ENCODE measurements around the gene SCTR.

Gene SCTR

GRCh38 chr2:119490653-119491195, 33.6 kb downstream of the SCTR start:
- H3K4me3 ChIP-seq (ENCODE audit: low read depth, low read length), result no peak overlapping the region
- TF ChIP-seq, protein P1, sequence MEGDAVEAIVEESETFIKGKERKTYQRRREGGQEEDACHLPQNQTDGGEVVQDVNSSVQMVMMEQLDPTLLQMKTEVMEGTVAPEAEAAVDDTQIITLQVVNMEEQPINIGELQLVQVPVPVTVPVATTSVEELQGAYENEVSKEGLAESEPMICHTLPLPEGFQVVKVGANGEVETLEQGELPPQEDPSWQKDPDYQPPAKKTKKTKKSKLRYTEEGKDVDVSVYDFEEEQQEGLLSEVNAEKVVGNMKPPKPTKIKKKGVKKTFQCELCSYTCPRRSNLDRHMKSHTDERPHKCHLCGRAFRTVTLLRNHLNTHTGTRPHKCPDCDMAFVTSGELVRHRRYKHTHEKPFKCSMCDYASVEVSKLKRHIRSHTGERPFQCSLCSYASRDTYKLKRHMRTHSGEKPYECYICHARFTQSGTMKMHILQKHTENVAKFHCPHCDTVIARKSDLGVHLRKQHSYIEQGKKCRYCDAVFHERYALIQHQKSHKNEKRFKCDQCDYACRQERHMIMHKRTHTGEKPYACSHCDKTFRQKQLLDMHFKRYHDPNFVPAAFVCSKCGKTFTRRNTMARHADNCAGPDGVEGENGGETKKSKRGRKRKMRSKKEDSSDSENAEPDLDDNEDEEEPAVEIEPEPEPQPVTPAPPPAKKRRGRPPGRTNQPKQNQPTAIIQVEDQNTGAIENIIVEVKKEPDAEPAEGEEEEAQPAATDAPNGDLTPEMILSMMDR (IDR thresholded peaks at IDR 0.05; ENCODE audit: low read depth, low read length, missing control alignments), result no peak

DNA sequence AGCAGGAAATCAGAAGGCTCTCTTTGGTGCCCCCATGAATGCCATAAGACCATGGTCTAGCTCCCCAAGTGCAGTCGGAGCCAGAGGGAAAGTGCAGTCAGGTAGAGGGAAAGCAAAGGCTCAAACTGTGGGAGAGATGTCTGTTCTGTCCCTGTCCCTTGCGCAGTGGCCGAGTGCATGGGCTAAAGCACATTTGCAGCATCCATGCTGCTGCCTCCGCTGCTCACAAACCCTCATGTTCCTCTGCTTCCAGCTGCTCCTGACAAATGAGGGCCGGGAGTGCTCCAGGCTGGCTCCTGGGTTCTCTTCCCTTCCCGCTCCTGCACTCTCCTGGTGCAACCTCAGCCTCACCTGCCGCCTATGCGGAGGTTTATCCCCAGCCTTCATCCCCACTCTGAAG, 34.2 kb downstream of the SCTR start:
- TF ChIP-seq, protein P1 (IDR thresholded peaks at IDR 0.05; ENCODE audit: low read depth, low read length, missing control alignments), result no peak
- no peak for DNase-seq (ENCODE audit: low read depth)
- no peak overlapping the region for H3K4me3 ChIP-seq (ENCODE audit: low read depth, low read length)

More at GRCh38 chr2:119490653-119491195, 33.6 kb downstream of the SCTR start:
- DNase-seq (ENCODE audit: low read depth), result no peak

DNA sequence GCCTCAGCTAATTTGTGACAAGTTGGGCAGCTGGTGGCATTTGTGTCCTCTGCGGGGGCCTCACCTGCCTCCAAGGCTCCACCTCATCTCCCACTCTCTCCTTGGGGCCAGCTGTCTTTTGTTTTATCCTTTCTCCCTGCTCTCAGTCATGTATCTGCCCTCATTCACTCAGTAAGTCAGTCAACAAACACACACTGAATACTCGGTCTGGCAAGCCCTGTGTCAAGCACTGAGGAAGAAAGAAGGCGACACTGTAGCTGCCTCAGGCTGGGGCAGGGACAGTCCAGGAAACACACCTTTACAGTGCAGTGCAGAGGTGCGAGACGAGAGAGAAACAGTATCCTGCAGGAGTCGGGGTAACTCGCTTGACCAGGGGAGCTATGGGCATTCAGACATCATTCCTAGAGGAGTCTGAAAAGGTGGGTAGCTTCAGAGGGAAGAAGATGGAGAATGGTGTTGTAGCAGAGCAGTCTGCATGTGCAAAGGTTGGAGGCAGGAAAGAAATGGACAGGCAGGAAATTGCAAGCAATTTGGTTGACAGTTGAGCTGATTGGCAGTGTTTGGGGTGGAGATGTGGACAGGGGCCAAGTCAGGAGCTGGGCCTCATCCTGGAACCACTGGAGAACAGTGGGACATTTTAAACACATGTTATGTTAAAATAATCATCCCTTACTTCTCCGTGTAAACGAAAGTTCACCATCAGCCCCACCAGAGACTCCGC, 34.9 kb downstream of the SCTR start:
- no peak overlapping the region for H3K4me3 ChIP-seq (ENCODE audit: low read depth, low read length)
- no peak for DNase-seq (ENCODE audit: low read depth)
- TF ChIP-seq, protein P1 (IDR thresholded peaks at IDR 0.05; ENCODE audit: low read depth, low read length, missing control alignments), result no peak

DNA sequence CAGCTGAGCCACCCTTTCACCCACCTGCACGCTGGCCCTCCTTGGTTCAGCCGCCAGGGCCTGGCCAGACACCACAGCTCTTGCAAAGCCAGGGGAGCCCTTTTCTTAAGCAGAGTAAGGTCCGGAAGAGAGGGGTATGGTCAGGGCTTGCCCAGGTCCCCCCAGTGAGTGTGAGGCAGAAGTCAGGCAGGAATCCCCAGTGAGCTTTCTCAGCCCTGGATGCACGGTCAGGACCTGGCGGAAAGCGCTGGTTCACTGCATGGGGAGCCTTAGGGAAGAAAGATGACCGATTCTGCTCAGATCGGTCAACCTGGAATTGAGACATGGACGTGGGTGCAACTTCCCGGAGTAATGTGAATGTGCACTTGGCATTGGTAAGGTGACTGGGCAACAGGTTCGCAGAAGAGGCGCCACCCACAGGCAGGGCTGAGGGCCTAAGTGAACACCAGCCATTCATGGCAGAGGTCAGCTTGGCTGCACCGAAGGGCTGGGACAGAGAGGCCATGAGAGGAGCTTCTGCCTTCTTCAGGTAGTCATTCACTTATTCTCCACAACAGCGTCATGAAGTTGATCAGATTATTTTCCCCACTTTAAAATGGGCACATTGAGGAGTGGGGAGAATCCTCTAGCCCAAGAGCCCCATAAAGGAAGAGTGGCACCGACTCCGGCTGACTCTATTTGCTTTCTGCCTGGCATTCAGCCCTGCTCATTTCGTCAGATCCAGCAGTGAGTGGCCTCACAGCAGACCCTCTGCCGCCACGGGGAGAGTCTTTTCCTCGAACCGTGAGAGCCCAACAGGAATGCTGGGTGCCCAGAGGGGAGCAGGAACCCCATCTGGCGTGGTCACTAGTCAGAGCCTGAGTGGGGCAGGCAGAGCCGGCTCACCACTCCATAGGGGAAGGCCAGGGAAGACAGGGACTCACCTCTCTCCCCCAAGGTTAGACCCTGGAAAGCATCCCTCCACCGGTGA, 35.8 kb downstream of the SCTR start:
- no peak for DNase-seq (ENCODE audit: low read depth)
- TF ChIP-seq, protein P1 (IDR thresholded peaks at IDR 0.05; ENCODE audit: low read depth, low read length, missing control alignments), result no peak
- H3K4me3 ChIP-seq (ENCODE audit: low read depth, low read length), result no peak overlapping the region

DNA sequence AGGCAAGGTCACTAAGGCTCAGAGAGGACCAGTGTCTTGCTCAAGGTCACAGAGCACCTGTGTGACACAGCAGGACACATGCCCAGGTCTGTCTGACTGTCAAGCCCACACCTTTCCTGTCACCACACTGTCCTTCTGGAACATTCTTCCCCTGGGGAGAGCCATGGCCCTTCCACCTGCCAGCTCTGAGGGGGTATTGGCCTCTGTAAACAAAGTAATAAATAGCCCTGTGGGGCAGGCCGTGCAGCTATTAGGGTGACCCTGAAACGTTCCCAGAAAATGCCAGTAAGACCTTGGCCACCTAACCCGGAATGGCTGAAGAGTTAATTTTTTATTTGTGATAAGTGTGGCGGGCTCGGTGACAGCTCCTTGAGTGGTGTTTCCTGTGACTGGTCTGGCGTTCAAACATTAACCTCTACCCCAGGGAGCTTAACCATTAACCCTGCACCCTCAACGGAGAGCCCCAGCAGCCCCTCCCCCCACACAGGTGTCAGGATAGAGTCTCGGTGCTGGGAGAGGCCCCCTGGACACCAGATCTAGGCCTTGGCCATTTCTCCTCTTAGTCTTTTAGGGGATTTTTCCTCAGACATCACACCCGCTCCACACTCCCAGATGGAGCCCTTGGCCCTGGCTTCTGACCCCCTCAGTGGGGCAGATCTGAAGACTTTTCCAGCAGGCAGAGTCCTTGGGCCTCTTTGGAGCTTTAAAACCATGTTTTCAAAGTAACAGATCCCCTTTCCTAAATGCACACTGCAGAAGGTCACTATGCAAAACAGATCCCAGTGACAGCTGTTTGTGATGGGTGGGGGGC, 36.6 kb downstream of the SCTR start:
- DNase-seq (ENCODE audit: low read depth), result no peak
- no peak overlapping the region for H3K4me3 ChIP-seq (ENCODE audit: low read depth, low read length)
- TF ChIP-seq, protein P1 (IDR thresholded peaks at IDR 0.05; ENCODE audit: low read depth, low read length, missing control alignments), result no peak

DNA sequence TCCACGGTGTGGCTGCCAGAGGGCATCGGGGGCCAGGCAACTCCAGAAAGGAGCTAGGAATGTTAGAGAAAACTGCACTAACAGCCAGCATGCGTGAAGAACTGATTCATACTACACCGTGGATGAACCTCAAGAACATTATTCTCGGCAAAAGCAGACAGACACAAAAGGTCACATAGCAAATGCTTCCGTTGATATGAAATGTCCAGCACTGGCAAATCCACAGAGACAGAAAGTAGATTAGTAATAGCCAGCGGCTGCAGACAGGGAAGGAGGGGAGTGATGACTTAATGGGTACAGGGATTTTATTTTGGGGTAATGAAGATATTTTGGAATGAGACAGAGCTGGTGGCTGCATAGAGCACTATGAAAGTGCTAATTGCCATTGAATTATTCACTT, 37.4 kb downstream of the SCTR start:
- H3K4me3 ChIP-seq (ENCODE audit: low read depth, low read length), result no peak overlapping the region
- TF ChIP-seq, protein P1 (IDR thresholded peaks at IDR 0.05; ENCODE audit: low read depth, low read length, missing control alignments), result no peak
- DNase-seq (ENCODE audit: low read depth), result no peak

Data from GM12864 (cell line).